ENCODE results near the gene ACSM6. TPM values are rescaled to one million over a fixed set of nuclear protein-coding genes. Genes with fewer than 3 reads are reported as not detected.

ACSM6 gene
- total and polyA plus RNA-seq, 2 donors (not counting 3 experiments of a cell fraction or from before 2014, with no cell fraction given): not detected

DNA sequence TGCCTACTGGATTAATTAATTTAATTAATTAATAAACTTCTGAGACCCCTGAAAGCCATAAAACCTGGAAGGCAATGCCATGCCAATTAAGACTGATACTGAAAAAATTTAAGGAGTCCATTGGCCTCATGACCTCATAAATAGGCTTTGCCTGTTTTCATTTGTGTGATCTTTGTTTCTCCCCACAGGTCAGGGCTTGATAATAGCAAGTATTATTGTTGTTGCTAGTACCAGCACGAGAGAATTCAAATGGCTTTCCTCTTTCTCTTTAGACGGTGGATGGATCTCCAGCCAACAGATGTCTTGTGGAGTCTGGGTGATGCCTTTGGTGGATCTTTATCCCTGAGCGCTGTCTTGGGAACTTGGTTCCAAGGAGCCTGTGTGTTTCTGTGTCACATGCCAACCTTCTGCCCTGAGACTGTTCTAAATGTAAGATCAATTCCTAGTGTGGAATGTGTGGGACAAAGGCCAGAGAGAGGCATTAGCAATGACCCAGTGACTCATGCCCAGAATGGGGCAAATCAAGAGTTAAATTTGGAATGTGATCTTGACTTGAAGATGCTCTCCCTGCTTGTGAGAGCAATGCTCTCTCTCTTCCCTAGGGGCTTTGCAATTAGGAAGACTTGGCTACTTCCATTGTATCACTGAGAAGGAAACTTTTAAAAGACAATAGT, 17.7 kb downstream of the ACSM6 start:
- FAIRE-seq (no peak), DNase-seq (ENCODE audit: low read depth, low spot score) (no peak)
- no peaks in the 10 kb centered on the region for H3K9me1 ChIP-seq (replicated peaks; ENCODE audit: control insufficient read depth, extremely low read depth, insufficient read depth, low read length)
- no peak overlapping the region for H3K4me2 ChIP-seq (ENCODE audit: insufficient read depth, low read length)
- H3K36me3 ChIP-seq (ENCODE audit: control insufficient read depth in 2 of 2, extremely low read depth in 1 of 2, insufficient read depth in 2 of 2, low read length in 2 of 2): no peaks in the 10 kb centered on the region
- H3K9me3 ChIP-seq (replicated peaks; ENCODE audit: control insufficient read depth, insufficient read depth, low read length): no peaks in the 10 kb centered on the region
- dilution Hi-C loops (cut with MboI; ENCODE audit: extremely low pct_ligation_motif_present, low sequenced_read_pairs): no loop called here
- H3K27me3 ChIP-seq (ENCODE audit: control insufficient read depth in 2 of 2, insufficient read depth in 2 of 2, low read length in 2 of 2): no peaks in the 10 kb centered on the region
- no TSS peak for BruUV-seq (replicated peaks)
- no peak overlapping the region for H3K4me3 ChIP-seq (replicated peaks in 1 of 3; ENCODE audit: insufficient read depth in 1 of 3, low read depth in 1 of 3, low read length in 3 of 3)
- no peaks in the 10 kb centered on the region for H3K4me1 ChIP-seq (ENCODE audit: control insufficient read depth, extremely low read depth, insufficient read depth, low read length)
- TF ChIP-seq MYC (IDR thresholded peaks at IDR 0.05; ENCODE audit: low read depth, low read length) (no peak), GATA2 (IDR thresholded peaks at IDR 0.05; ENCODE audit: insufficient read depth, insufficient read length, low read depth, low read length) (no peak), FOS (IDR thresholded peaks at IDR 0.05; ENCODE audit: borderline replicate concordance, insufficient read depth, low read length) (no peak), POLR2A (IDR thresholded peaks at IDR 0.05; ENCODE audit: low read depth, low read length) (no peak), POLR2AphosphoS5 (IDR thresholded peaks at IDR 0.05; ENCODE audit: insufficient read depth, low read depth, low read length) (no peak), JUN (IDR thresholded peaks at IDR 0.05; ENCODE audit: borderline replicate concordance, insufficient read depth, insufficient read length, low read depth) (no peak), EZH2 (IDR thresholded peaks at IDR 0.05; ENCODE audit: borderline replicate concordance, low read depth, low read length, severe bottlenecking) (no peak)
- TF ChIP-seq, protein P1, sequence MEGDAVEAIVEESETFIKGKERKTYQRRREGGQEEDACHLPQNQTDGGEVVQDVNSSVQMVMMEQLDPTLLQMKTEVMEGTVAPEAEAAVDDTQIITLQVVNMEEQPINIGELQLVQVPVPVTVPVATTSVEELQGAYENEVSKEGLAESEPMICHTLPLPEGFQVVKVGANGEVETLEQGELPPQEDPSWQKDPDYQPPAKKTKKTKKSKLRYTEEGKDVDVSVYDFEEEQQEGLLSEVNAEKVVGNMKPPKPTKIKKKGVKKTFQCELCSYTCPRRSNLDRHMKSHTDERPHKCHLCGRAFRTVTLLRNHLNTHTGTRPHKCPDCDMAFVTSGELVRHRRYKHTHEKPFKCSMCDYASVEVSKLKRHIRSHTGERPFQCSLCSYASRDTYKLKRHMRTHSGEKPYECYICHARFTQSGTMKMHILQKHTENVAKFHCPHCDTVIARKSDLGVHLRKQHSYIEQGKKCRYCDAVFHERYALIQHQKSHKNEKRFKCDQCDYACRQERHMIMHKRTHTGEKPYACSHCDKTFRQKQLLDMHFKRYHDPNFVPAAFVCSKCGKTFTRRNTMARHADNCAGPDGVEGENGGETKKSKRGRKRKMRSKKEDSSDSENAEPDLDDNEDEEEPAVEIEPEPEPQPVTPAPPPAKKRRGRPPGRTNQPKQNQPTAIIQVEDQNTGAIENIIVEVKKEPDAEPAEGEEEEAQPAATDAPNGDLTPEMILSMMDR (IDR thresholded peaks at IDR 0.05; ENCODE audit: extremely low read depth in 1 of 2, insufficient read depth in 1 of 2, low read depth in 1 of 2, low read length in 2 of 2): no peak
- TF ChIP-seq, protein P2, sequence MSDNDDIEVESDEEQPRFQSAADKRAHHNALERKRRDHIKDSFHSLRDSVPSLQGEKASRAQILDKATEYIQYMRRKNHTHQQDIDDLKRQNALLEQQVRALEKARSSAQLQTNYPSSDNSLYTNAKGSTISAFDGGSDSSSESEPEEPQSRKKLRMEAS (IDR thresholded peaks at IDR 0.05; ENCODE audit: insufficient read depth, insufficient read length): no peak
- no peaks in the 10 kb centered on the region for H3K79me2 ChIP-seq (ENCODE audit: control insufficient read depth, insufficient read depth, low read length)
- ChIA-PET POLR2A (no interaction called here), CTCF (interaction anchor here (0.9 to 3.4 kb wide), 4 partner anchors 10 to 32 kb away, joined by 3 to 42 read pairs (median 4); no protein-coding TSS in a partner anchor)
- no peaks in the 10 kb centered on the region for H4K20me1 ChIP-seq (replicated peaks; ENCODE audit: control insufficient read depth, extremely low read depth, insufficient read depth, low read length)
- intact Hi-C loops (cut with micrococcal nuclease): no loop called here
- no peak overlapping the region for H3K27ac ChIP-seq (ENCODE audit: insufficient read depth, low read depth, low read length)
- no peak overlapping the region for H3K9ac ChIP-seq (replicated peaks; ENCODE audit: extremely low read depth, insufficient read depth, low read length)
- no peak overlapping the region for H2AFZ ChIP-seq (ENCODE audit: low read depth, low read length)

Measured in endothelial cell of umbilical vein (primary cell).